ENCODE data around the gene SH3PXD2A.

DNA sequence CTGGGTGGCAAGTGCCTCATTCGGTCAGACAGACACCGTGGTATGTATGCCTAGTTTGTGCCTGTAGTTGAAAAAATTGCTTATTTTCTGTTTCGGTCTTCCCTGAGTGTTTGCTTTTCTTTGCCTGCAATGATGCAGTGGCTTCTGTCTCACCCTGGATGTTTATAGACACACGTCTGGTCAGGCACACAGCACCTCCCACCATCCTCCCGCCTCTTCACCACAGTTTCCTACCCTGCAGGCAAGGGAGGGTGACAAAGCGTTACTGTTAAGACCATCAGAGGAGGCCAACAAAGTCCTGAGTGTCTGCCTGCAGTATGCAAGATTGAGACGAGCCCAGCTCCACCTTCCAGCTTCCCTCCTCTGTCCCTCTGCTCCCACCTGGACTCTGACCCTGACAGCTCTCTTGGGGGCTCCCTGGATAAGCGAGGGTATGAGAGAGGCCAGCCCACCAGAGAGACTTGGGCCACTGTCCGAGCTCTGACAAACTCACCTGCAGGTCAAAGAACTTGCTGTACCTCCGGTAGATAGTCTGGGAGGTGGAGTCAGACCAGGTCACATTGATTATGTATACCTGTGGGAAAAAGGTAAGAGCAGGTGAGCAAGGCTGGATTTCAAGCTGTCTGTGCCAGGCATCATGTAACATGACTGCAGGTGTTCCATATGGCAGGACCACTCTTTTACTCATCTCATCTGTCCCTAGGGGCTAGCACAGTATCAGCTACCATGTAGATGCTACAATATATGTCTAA lies 54.4 kb downstream of the SH3PXD2A start:
- TF ChIP-seq ZKSCAN1 (IDR thresholded peaks at IDR 0.05; ENCODE audit: low read depth, low read length) (no peak), SNAPC5 (CRISPR knock-in tag; IDR thresholded peaks at IDR 0.05) (no peak), KLF6 (CRISPR knock-in tag; IDR thresholded peaks at IDR 0.05; ENCODE audit: borderline replicate concordance) (no peak), POLR2A (conservative IDR thresholded peaks at IDR 0.05) (no peak), CREB1 (IDR thresholded peaks at IDR 0.05) (no peak), CREB1 (CRISPR knock-in tag; IDR thresholded peaks at IDR 0.05) (no peak), CEBPB (tag; IDR thresholded peaks at IDR 0.05) (no peak), ZNF778 (CRISPR knock-in tag; IDR thresholded peaks at IDR 0.05) (no peak)

Data from K562 (cell line).